OCI-LY3 (cell line): ENCODE results near the gene GPHN.
"Not testable (repeated sequence)": the region's sequence is repeated elsewhere in the genome, so short reads cannot be mapped to it uniquely, and the experiment has no call there.

Experiments
- H2AFZ ChIP-seq: fragments of 200-600, 300-600 bp; shearing (Covaris generic); 2 replicates; pipeline ENCODE4 v1.6.0; 2014; ENCODE audit warnings: antibody characterized with exemption, low read depth, low read length
- H3K27ac ChIP-seq: fragments of 200-600, 300-600 bp; sonication (generic); 2 replicates; pipeline ENCODE4 v1.5.1; 2014; ENCODE audit warnings: mild to moderate bottlenecking, low read length, moderate library complexity, mixed read lengths
- H3K27me3 ChIP-seq: fragments of 200-600, 300-600 bp; sonication (generic); 2 replicates; pipeline ENCODE4 v1.6.1; 2014; ENCODE audit warnings: low read depth, low read length, mixed read lengths
- H3K36me3 ChIP-seq: fragments of 200-600, 300-600 bp; sonication (generic); replicated peaks from 2 replicates; pipeline ENCODE3; 2014; ENCODE audit warnings: low read depth, low read length, mixed read lengths
- H3K4me1 ChIP-seq: fragments of 300-600, 200-600 bp; sonication (generic); 2 replicates; pipeline ENCODE4 v1.6.1; 2014; ENCODE audit warnings: low read length, mixed read lengths
- H3K4me2 ChIP-seq: fragments of 200-600, 300-600 bp; sonication (generic); 2 replicates; pipeline ENCODE4 v1.6.1; 2014; ENCODE audit warnings: low read length, mixed read lengths
- H3K4me3 ChIP-seq: fragments of 300-600, 200-600 bp; sonication (generic); 2 replicates; pipeline ENCODE4 v1.5.1; 2014; ENCODE audit warnings: antibody characterized with exemption, mild to moderate bottlenecking, low read length, moderate library complexity
- H3K79me2 ChIP-seq: fragments of 300-600, 200-600 bp; shearing (Covaris generic); 2 replicates; pipeline ENCODE4 v1.6.1; 2014; ENCODE audit warnings: mild to moderate bottlenecking, low read length, mixed read lengths
- H3K9ac ChIP-seq: fragments of 300-600, 200-600 bp; shearing (Covaris generic); 2 replicates; pipeline ENCODE4 v1.6.0; 2014; ENCODE audit warnings: mild to moderate bottlenecking, low read length, moderate library complexity
- H3K9me3 ChIP-seq: fragments of 200-600, 300-600 bp; shearing (Covaris generic); 2 replicates; pipeline ENCODE4 v1.6.1; 2014; ENCODE audit warnings: low read length, mixed read lengths; ENCODE audit not compliant: insufficient read depth
- H4K20me1 ChIP-seq: fragments of 200-600, 300-600 bp; sonication (generic); 2 replicates; pipeline ENCODE4 v1.6.1; 2016; ENCODE audit warnings: low read length, mixed read lengths; ENCODE audit not compliant: insufficient read depth
- CTCF ChIP-seq: fragments of 200-600, 300-600 bp; sonication (generic); IDR thresholded peaks from 2 replicates; pipeline ENCODE4 v1.5.1; 2014; ENCODE audit warnings: antibody characterized with exemption, low read length, low read depth
- EZH2phosphoT487 ChIP-seq: fragments of 200-600 bp; shearing (Covaris generic); IDR thresholded peaks from 2 replicates; pipeline ENCODE4 v1.6.1; 2018; ENCODE audit warnings: antibody characterized with exemption, mixed run types, low read depth

Gene GPHN

GRCh38 chr14:66568220-66568619 is 60.3 kb downstream of the GPHN start:
- TF ChIP-seq EZH2phosphoT487 (no peak), CTCF (no peak)
- Histone ChIP-seq H3K79me2 (peaks cover 62% of the 10 kb centered on the region), H3K27me3 (no peaks in the 10 kb centered on the region)

GRCh38 chr14:66572826-66573225 is 64.9 kb downstream of the GPHN start:
- Histone ChIP-seq H4K20me1 (no peaks in the 10 kb centered on the region), H3K4me3 (no peak overlapping the region), H3K27ac (no peak overlapping the region), H2AFZ (no peak overlapping the region), H3K4me1 (no peaks in the 10 kb centered on the region), H3K9me3 (peaks cover 12% of the 10 kb centered on the region; the same call in 1 of the 2 replicates), H3K9ac (no peak overlapping the region), H3K79me2 (peaks cover 67% of the 10 kb centered on the region), H3K4me2 (no peak overlapping the region), H3K27me3 (no peaks in the 10 kb centered on the region), H3K36me3 (peaks cover 8% of the 10 kb centered on the region)
- TF ChIP-seq EZH2phosphoT487 (no peak), CTCF (no peak)

More at GRCh38 chr14:66568220-66568619, 60.3 kb downstream of the GPHN start:
- no peaks in the 10 kb centered on the region for H3K4me1 ChIP-seq
- no peak overlapping the region for H3K4me3 ChIP-seq
- H3K4me2 ChIP-seq: no peak overlapping the region
- no peaks in the 10 kb centered on the region for H4K20me1 ChIP-seq
- no peak overlapping the region for H3K27ac ChIP-seq
- no peak overlapping the region for H2AFZ ChIP-seq
- no peak overlapping the region for H3K9ac ChIP-seq
- no peaks in the 10 kb centered on the region for H3K36me3 ChIP-seq
- H3K9me3 ChIP-seq: peaks cover 3% of the 10 kb centered on the region; the same call in 1 of the 2 replicates

- H3K4me2 ChIP-seq: no peak overlapping the region
- H3K4me1 ChIP-seq: no peaks in the 10 kb centered on the region
- no peak overlapping the region for H2AFZ ChIP-seq
- no peak overlapping the region for H3K27ac ChIP-seq
- TF ChIP-seq EZH2phosphoT487 (no peak), CTCF (no peak)
- H3K4me3 ChIP-seq: no peak overlapping the region
- H3K9ac ChIP-seq: no peak overlapping the region
- peaks cover 8% of the 10 kb centered on the region for H3K36me3 ChIP-seq
- H4K20me1 ChIP-seq: no peaks in the 10 kb centered on the region
- H3K9me3 ChIP-seq: peaks cover 12% of the 10 kb centered on the region; the same call in 1 of the 2 replicates
- peaks cover 64% of the 10 kb centered on the region for H3K79me2 ChIP-seq
- H3K27me3 ChIP-seq: no peaks in the 10 kb centered on the region
These were observed 67.1 kb downstream of the GPHN start for GRCh38 chr14:66575014-66575413.

- Histone ChIP-seq H3K9me3 (peaks cover 12% of the 10 kb centered on the region; the same call in 1 of the 2 replicates), H3K79me2 (peaks cover 59% of the 10 kb centered on the region), H2AFZ (no peak overlapping the region)
These were observed 68.0 kb downstream of the GPHN start for GRCh38 chr14:66575939-66576338.

GRCh38 chr14:66587753-66588152 is 79.8 kb downstream of the GPHN start:
- not testable (repeated sequence) for H3K4me3 ChIP-seq, H3K4me1 ChIP-seq, H3K27me3 ChIP-seq, H3K9ac ChIP-seq, H3K79me2 ChIP-seq, H4K20me1 ChIP-seq, H2AFZ ChIP-seq, H3K36me3 ChIP-seq, H3K27ac ChIP-seq, H3K9me3 ChIP-seq, H3K4me2 ChIP-seq

More at GRCh38 chr14:66575939-66576338, 68.0 kb downstream of the GPHN start:
- Histone ChIP-seq H3K27ac (no peak overlapping the region), H3K27me3 (no peaks in the 10 kb centered on the region), H4K20me1 (no peaks in the 10 kb centered on the region), H3K9ac (no peak overlapping the region), H3K4me2 (no peak overlapping the region), H3K4me3 (no peak overlapping the region), H3K4me1 (no peaks in the 10 kb centered on the region), H3K36me3 (peaks cover 8% of the 10 kb centered on the region)
- TF ChIP-seq CTCF (no peak), EZH2phosphoT487 (no peak)
